Measurements from ENCODE around the gene DGKE.

GRCh38 chr17:56890906-56891674 is 57.1 kb downstream of the DGKE start:
- TF ChIP-seq CTCF (conservative IDR thresholded peaks at IDR 0.05; ENCODE audit: low read depth, low read length), result no peak
- no peak for TF ChIP-seq EZH2 (IDR thresholded peaks at IDR 0.05; ENCODE audit: borderline replicate concordance, low read depth, low read length, poor library complexity, severe bottlenecking)

Data from A673 (cell line).